ENCODE measurements around the gene KDM4C. TPM values are rescaled to one million over a fixed set of nuclear protein-coding genes. Genes with fewer than 3 reads are reported as not detected.

KDM4C gene
- total and polyA plus RNA-seq, 2 of the 13 experiments (the other 11 are each of a cell fraction or from before 2014, with no cell fraction given), result 19.4 to 23.6 TPM

DNA sequence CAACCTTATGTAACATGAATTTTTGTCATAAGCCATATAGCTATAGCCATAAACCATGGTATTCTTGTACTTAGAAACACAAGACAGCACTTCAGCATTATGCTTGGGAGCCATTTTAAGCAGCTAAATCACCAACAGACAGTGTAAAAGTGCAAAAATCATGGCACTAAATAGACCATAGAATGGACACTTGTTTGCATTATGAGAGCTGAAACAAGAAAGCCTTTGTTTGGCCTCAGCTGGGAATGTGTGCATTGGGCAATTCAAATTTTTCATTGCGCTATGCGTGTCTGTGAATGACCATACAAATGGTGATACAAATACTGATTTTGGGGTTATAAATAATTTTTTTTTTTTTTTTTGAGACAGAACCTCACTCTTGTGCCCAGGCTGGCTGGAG lies 23.7 kb downstream of the KDM4C start (continued):
- TF ChIP-seq, protein P1, sequence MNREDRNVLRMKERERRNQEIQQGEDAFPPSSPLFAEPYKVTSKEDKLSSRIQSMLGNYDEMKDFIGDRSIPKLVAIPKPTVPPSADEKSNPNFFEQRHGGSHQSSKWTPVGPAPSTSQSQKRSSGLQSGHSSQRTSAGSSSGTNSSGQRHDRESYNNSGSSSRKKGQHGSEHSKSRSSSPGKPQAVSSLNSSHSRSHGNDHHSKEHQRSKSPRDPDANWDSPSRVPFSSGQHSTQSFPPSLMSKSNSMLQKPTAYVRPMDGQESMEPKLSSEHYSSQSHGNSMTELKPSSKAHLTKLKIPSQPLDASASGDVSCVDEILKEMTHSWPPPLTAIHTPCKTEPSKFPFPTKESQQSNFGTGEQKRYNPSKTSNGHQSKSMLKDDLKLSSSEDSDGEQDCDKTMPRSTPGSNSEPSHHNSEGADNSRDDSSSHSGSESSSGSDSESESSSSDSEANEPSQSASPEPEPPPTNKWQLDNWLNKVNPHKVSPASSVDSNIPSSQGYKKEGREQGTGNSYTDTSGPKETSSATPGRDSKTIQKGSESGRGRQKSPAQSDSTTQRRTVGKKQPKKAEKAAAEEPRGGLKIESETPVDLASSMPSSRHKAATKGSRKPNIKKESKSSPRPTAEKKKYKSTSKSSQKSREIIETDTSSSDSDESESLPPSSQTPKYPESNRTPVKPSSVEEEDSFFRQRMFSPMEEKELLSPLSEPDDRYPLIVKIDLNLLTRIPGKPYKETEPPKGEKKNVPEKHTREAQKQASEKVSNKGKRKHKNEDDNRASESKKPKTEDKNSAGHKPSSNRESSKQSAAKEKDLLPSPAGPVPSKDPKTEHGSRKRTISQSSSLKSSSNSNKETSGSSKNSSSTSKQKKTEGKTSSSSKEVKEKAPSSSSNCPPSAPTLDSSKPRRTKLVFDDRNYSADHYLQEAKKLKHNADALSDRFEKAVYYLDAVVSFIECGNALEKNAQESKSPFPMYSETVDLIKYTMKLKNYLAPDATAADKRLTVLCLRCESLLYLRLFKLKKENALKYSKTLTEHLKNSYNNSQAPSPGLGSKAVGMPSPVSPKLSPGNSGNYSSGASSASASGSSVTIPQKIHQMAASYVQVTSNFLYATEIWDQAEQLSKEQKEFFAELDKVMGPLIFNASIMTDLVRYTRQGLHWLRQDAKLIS (CRISPR knock-in tag; IDR thresholded peaks at IDR 0.05), result no peak
- TF ChIP-seq ZNF652 (CRISPR knock-in tag; IDR thresholded peaks at IDR 0.05; ENCODE audit: borderline replicate concordance, low read depth), result no peak
- TF ChIP-seq GFI1 (CRISPR knock-in tag; IDR thresholded peaks at IDR 0.05; ENCODE audit: borderline replicate concordance), result peak; percentile 95
- no peak for TF ChIP-seq ZNF552 (CRISPR knock-in tag; IDR thresholded peaks at IDR 0.05; ENCODE audit: borderline replicate concordance)
- TF ChIP-seq, protein P2, sequence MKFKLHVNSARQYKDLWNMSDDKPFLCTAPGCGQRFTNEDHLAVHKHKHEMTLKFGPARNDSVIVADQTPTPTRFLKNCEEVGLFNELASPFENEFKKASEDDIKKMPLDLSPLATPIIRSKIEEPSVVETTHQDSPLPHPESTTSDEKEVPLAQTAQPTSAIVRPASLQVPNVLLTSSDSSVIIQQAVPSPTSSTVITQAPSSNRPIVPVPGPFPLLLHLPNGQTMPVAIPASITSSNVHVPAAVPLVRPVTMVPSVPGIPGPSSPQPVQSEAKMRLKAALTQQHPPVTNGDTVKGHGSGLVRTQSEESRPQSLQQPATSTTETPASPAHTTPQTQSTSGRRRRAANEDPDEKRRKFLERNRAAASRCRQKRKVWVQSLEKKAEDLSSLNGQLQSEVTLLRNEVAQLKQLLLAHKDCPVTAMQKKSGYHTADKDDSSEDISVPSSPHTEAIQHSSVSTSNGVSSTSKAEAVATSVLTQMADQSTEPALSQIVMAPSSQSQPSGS (CRISPR knock-in tag; IDR thresholded peaks at IDR 0.05), result no peak
- TF ChIP-seq, protein P3, sequence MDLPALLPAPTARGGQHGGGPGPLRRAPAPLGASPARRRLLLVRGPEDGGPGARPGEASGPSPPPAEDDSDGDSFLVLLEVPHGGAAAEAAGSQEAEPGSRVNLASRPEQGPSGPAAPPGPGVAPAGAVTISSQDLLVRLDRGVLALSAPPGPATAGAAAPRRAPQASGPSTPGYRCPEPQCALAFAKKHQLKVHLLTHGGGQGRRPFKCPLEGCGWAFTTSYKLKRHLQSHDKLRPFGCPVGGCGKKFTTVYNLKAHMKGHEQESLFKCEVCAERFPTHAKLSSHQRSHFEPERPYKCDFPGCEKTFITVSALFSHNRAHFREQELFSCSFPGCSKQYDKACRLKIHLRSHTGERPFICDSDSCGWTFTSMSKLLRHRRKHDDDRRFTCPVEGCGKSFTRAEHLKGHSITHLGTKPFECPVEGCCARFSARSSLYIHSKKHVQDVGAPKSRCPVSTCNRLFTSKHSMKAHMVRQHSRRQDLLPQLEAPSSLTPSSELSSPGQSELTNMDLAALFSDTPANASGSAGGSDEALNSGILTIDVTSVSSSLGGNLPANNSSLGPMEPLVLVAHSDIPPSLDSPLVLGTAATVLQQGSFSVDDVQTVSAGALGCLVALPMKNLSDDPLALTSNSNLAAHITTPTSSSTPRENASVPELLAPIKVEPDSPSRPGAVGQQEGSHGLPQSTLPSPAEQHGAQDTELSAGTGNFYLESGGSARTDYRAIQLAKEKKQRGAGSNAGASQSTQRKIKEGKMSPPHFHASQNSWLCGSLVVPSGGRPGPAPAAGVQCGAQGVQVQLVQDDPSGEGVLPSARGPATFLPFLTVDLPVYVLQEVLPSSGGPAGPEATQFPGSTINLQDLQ (CRISPR knock-in tag; IDR thresholded peaks at IDR 0.05), result no peak
- TF ChIP-seq ZSCAN25 (CRISPR knock-in tag; IDR thresholded peaks at IDR 0.05), result no peak
- TF ChIP-seq TBL1XR1 (IDR thresholded peaks at IDR 0.05; ENCODE audit: borderline replicate concordance, low read length, partially characterized antibody), result no peak
- peak; percentile 96 for TF ChIP-seq ZNF7 (CRISPR knock-in tag; IDR thresholded peaks at IDR 0.05)
- no peak for TF ChIP-seq KLF6 (CRISPR knock-in tag; IDR thresholded peaks at IDR 0.05)
- no peak for TF ChIP-seq MIER2 (CRISPR knock-in tag; IDR thresholded peaks at IDR 0.05)
- TF ChIP-seq ZFAT (CRISPR knock-in tag; conservative IDR thresholded peaks at IDR 0.05), result no peak
- TF ChIP-seq ZFP36L1 (CRISPR knock-in tag; IDR thresholded peaks at IDR 0.05), result no peak
- TF ChIP-seq, protein P4, sequence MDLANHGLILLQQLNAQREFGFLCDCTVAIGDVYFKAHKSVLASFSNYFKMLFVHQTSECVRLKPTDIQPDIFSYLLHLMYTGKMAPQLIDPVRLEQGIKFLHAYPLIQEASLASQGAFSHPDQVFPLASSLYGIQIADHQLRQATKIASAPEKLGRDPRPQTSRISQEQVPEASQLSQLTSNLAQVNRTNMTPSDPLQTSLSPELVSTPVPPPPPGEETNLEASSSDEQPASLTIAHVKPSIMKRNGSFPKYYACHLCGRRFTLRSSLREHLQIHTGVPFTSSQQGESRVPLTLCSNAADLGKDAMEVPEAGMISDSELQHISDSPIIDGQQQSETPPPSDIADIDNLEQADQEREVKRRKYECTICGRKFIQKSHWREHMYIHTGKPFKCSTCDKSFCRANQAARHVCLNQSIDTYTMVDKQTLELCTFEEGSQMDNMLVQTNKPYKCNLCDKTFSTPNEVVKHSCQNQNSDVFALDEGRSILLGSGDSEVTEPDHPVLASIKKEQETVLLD (CRISPR knock-in tag; IDR thresholded peaks at IDR 0.05; ENCODE audit: low read depth), result no peak
- TF ChIP-seq, protein P5, sequence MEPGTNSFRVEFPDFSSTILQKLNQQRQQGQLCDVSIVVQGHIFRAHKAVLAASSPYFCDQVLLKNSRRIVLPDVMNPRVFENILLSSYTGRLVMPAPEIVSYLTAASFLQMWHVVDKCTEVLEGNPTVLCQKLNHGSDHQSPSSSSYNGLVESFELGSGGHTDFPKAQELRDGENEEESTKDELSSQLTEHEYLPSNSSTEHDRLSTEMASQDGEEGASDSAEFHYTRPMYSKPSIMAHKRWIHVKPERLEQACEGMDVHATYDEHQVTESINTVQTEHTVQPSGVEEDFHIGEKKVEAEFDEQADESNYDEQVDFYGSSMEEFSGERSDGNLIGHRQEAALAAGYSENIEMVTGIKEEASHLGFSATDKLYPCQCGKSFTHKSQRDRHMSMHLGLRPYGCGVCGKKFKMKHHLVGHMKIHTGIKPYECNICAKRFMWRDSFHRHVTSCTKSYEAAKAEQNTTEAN (CRISPR knock-in tag; conservative IDR thresholded peaks at IDR 0.05), result peak; percentile 97
- TF ChIP-seq ZNF768 (CRISPR knock-in tag; IDR thresholded peaks at IDR 0.05), result no peak
- TF ChIP-seq NFKB2 (CRISPR knock-in tag; IDR thresholded peaks at IDR 0.05; ENCODE audit: borderline replicate concordance), result no peak
- TF ChIP-seq ZBTB1 (CRISPR knock-in tag; IDR thresholded peaks at IDR 0.05; ENCODE audit: borderline replicate concordance), result no peak
- no peak for TF ChIP-seq GLI4 (CRISPR knock-in tag; IDR thresholded peaks at IDR 0.05; ENCODE audit: borderline replicate concordance)
- no peak for TF ChIP-seq ZNF33B (CRISPR knock-in tag; IDR thresholded peaks at IDR 0.05)
- no peak for TF ChIP-seq ZNF550 (CRISPR knock-in tag; IDR thresholded peaks at IDR 0.05; ENCODE audit: borderline replicate concordance)
